Mammary epithelial cell (primary cell): ENCODE measurements around the gene IPCEF1.

Experiments
- EZH2 ChIP-seq: IDR thresholded peaks from 2 replicates; pipeline ENCODE4 v1.6.1; 2012; ENCODE audit warnings: low read length, inconsistent platforms, borderline replicate concordance
- TF ChIP-seq, protein P1 (sequence below), 2 donors: IDR thresholded peaks in 1 of 2; conservative IDR thresholded peaks in 1 of 2; 2 replicates each; pipeline ENCODE4 v1.5.1; 2011 to 2012; ENCODE audit warnings: inconsistent platforms in 2 of 2, low read length in 2 of 2, mild to moderate bottlenecking in 2 of 2, control low read depth in 1 of 2, low read depth in 1 of 2; ENCODE audit not compliant: insufficient read depth in 1 of 2; ENCODE audit errors: extremely low read depth in 1 of 2

DNA sequence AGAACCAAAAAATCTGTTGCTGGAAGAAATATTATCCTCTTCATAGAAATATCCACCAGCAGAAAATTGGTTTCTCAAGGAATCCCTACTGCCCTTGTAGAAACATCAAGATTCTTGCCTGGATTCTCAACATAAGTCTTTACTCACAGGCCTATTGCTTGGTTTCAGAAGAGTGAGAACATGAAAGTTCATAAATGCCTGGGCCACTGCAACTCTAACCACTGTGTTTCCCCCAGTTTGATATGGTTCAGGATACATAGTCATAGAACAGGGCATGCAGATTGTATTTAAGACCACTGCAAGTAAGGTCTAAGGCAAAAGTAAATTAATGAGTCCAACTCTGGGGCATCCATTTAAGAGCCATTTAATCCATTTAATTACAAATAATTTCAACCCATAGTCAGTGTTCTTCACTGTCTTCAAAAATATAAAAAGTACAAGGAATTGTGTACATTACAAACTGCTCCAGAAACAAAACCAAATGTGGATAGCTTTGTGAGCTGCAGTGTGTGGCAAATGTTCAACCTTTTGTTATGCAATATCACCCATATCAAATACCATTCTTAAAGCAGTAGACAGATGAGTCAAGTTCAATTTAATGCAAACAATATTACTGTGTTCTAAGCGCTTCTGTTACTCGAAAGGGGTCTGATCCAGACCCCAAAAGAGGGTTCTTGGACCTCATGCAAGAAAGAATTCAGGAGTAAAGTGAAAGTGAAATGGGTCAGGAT is 234.2 kb downstream of the IPCEF1 start:
- TF ChIP-seq, protein P1, sequence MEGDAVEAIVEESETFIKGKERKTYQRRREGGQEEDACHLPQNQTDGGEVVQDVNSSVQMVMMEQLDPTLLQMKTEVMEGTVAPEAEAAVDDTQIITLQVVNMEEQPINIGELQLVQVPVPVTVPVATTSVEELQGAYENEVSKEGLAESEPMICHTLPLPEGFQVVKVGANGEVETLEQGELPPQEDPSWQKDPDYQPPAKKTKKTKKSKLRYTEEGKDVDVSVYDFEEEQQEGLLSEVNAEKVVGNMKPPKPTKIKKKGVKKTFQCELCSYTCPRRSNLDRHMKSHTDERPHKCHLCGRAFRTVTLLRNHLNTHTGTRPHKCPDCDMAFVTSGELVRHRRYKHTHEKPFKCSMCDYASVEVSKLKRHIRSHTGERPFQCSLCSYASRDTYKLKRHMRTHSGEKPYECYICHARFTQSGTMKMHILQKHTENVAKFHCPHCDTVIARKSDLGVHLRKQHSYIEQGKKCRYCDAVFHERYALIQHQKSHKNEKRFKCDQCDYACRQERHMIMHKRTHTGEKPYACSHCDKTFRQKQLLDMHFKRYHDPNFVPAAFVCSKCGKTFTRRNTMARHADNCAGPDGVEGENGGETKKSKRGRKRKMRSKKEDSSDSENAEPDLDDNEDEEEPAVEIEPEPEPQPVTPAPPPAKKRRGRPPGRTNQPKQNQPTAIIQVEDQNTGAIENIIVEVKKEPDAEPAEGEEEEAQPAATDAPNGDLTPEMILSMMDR (conservative IDR thresholded peaks at IDR 0.05 in 1 of 2, IDR thresholded peaks at IDR 0.05 in 1 of 2; ENCODE audit: extremely low read depth in 1 of 2, insufficient read depth in 1 of 2, low read depth in 1 of 2, low read length in 2 of 2), result no peak
- no peak for TF ChIP-seq EZH2
